HL-60/S4 treated with retinoic acid at 250 ng/mL for 4 days and 3 days (cell line): ENCODE measurements around the gene MET.

ENCODE experiments used
- in situ Hi-C: fragments of 300-500 bp; cut with MboI; formaldehyde crosslinking; loops from 2 replicates; pipeline ENCODE4 v1.7.0; 2022; ENCODE audit warnings: low sequenced_read_pairs

The MET gene

DNA sequence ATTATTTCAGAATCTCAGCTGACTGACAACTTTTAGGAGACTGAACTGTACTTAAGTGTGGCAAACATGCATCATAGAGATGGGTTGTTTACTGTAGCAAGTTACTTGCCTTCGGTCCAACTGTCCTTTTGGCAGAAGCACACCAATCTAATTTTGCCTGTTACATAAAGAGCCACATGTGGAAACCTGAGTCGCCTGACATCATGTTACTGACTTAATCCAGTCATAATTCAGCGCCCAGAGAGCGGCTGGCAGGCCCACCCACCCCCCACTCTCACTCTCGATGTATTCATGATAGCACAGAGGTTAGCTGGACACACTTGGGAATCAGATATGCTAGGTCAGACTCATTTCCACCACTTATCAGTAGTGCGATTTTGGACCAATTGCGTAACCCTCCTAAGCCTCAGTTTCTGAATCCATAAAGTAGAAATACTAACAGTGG, 133.1 kb downstream of the MET start:
- in situ Hi-C loops = loop anchor here (25.0 kb wide), 2 partner anchors 543 to 643 kb away; no protein-coding TSS in a partner anchor

GRCh38 chr7:116806046-116806944, 134.3 kb downstream of the MET start:
- in situ Hi-C loops = loop anchor here (25.0 kb wide), 2 partner anchors 544 to 644 kb away; no protein-coding TSS in a partner anchor

DNA sequence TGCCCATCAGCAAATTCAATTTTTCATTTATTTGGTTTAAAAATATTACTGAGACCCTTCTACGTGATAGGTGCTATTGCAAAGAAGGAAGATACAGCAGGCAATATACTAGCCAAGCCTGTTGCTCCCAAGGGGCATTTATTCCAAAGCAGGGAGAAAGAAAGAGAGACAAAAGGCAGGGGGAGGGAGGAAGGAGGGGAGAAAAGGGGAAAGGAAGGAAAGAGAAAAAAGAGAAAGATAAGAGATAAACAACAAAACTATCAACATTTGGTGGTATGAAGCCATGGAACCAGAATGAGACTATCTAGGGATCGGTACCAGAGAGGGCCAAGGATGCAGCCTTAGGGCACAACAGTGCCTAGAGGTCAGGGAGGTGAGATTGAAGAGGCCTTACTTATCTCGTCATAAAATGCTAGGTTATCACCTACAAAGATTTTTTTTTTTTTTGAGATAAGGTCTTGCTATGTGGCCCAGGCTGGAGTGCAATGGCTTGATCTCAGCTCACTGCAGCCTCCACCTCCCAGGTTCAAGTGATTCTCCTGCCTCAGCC, 135.1 kb downstream of the MET start:
- in situ Hi-C loops = loop anchor here (25.0 kb wide), 2 partner anchors 545 to 645 kb away; no protein-coding TSS in a partner anchor

DNA sequence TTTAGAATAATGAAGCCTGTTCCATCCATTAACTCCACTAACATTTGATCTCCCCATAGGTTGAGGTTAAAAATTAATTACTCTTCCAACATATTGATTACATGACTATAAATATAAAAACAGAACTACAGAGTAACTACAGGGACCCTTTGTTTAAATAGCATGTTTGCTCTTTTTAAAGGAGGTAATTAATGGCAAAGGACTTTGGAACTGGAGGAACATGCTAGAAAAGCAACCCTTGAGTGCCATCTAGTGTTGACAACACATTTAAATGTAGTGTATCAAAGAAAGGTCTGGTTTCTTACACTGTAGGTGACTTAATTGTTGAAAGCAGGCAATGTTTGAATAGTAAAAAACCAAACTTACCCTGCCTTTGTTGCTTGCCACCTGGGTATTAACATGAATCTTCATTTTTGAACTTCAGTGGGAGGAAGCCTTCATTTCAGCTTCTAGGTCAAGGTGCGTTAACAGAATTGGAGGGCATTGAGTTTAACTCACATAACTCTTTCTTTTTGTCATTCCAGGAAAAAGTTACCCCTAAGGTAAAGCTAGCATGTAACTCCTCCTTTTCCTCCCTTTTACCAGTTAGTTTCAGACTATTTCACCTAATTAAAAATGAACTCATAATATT, 137.8 kb downstream of the MET start:
- in situ Hi-C loops = loop anchor here (25.0 kb wide), 2 partner anchors 547 to 647 kb away; no protein-coding TSS in a partner anchor

- in situ Hi-C loops = loop anchor here (25.0 kb wide), 2 partner anchors 548 to 648 kb away; no protein-coding TSS in a partner anchor
Observed at GRCh38 chr7:116810267-116811116, 138.5 kb downstream of the MET start.

DNA sequence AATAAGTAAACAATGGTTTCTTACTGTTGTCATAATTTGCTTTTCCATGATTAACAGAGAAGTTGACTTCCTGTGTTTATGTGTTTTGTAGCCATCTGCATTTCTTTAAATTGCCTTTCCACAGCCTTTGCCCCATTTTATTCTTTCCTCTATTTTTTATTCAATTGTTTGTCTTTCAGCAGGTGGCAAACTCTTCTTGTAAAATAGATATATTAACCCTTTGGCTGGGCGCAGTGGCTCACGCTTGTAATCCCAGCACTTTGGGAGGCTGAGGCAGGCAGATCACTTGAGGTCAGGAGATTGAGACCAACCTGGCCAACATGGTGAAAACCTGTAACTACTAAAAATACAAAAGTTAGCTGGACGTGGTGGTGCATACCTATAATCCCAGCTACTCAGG, 139.8 kb downstream of the MET start:
- in situ Hi-C loops = loop anchor here (25.0 kb wide), 2 partner anchors 549 to 649 kb away; no protein-coding TSS in a partner anchor

GRCh38 chr7:116812860-116813259, 140.9 kb downstream of the MET start:
- in situ Hi-C loops = loop anchor here (25.0 kb wide), 2 partner anchors 551 to 651 kb away; no protein-coding TSS in a partner anchor

GRCh38 chr7:116813371-116813770, 141.4 kb downstream of the MET start:
- in situ Hi-C loops = loop anchor here (25.0 kb wide), 2 partner anchors 551 to 651 kb away; no protein-coding TSS in a partner anchor

DNA sequence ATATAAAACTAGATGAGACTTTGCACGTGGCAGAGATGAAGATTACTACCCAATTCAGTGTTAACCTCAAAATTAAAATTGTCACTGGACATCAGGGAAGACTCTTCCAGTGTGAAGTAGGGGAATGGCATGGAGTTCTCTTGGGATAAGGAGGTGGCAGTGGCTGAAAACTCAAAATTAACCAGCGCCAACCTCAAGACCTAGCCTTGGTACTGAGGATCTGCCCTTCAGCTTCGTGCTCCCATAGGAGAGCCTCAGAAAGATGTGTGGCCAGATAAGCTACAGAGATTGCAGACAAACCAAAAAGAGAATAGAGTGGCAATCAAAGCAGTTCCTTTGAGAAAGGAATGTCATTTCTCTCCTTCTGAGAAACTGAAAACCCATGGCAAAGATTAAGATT, 143.0 kb downstream of the MET start:
- in situ Hi-C loops = loop anchor here (25.0 kb wide), 2 partner anchors 553 to 653 kb away; no protein-coding TSS in a partner anchor

DNA sequence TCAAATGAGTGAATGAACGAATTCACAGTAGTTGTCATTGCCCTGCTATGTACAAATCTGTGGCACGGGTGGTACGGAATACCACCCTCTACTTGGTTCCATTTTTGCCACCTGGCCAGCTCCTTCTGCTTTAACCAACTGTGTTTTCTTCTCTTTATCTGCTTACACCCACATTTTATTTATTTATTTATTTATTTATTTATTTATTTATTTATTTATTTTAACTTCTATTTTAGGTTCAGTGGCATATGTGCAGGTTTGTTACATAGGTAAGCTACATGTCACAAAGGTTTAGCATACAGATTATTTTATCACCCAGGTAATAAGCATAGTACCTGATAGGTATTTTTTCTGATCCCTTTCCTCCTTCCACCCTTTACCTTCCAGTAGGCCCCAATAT, 148.2 kb downstream of the MET start:
- in situ Hi-C loops = loop anchor here (25.0 kb wide), 2 partner anchors 558 to 658 kb away; no protein-coding TSS in a partner anchor

DNA sequence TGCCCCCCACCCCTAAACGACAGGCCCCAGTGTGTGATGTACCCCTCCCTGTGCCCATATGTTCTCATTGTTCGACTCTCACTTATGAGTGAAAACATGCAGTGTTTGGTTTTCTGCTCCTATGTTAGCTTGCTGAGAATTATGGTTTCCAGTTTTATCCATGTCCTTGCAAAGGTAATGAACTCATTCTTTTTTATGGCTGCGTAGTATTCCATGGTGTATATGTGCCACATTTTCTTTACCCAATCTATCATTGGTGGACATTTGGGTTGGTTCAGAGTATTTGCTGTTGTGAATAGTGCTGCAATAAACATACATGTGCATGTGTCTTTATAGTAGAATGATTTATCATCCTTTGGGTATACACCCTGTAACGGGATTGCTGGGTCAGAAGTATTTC, 149.7 kb downstream of the MET start:
- in situ Hi-C loops = loop anchor here (25.0 kb wide), 2 partner anchors 559 to 659 kb away; no protein-coding TSS in a partner anchor

DNA sequence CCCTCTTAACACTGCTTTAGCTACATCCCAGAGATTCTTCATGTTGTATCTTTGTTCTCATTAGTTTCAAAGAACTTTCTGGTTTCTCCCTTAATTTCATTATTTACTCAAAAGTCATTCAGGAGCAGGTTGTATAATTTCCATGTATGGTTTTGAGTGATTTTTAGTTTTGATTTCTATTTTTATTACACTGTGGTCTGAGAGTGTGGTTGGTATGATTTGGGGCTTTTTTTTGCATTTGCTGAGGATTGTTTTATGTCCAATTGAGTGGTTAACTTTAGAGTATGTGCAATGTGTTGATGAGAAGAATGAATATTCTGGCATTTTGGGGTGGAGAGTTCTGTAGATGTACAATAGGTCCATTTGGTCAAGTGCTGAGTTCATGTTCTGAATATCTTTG, 152.5 kb downstream of the MET start:
- in situ Hi-C loops = loop anchor here (25.0 kb wide), 2 partner anchors 562 to 662 kb away; no protein-coding TSS in a partner anchor

- in situ Hi-C loops = no loop called here
Observed at GRCh38 chr7:116828281-116828680, 156.3 kb downstream of the MET start.

DNA sequence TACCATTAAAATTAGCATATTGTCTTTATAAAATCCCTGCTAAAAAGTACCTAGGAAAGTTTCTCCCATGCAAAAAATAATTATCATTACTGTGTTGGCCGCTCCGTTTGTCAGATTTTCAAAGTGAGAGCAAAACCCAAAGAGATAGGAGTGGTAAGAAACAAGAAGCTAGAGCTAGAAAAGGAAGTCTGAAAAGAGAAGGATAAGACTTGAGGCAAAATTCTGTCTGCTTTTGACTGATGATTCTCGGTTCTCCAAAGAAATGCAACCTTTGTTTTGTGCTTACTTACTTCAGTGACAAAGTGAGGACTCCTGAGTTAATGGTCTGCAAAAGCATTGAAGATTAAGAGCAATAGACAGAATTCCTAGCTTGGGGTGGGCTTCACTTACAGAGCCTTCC, 157.0 kb downstream of the MET start:
- in situ Hi-C loops = no loop called here

DNA sequence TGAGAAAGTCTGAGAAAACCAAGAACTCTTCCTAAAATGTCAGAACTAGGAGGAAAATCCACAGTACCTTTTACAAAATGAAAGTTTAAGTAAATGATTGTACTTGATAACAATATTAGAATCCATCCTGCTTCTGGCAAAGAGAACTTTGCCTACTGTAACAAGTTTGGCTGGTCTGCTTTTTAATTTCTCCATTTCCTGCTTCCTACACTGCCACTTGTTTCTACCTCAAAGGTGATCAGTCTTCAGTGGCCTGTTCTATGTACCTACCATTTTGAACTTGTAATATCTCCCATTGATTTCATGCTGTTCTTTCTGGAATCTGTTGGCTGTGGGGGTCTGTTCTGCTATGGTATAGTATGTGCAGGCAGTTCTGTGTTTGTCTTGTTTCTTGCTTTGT, 157.5 kb downstream of the MET start:
- in situ Hi-C loops = no loop called here

DNA sequence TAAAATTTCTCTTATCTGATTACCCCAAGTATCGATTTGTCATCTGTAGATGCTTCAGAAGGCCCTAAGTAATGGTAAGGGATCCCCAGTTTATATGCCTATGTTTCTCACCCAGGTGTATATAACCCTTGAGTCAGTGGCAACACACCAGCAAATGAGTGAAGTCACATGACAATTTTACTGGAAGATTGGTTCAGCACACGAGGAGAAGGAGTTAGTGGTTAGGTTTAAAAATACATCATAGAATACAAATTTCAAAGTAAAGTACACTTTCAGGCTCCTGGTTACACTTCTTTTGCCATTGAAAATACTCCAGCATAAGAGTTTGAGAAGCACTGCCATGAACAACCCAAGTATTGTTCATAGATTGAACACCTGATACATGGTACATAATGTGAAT, 160.7 kb downstream of the MET start:
- in situ Hi-C loops = no loop called here

DNA sequence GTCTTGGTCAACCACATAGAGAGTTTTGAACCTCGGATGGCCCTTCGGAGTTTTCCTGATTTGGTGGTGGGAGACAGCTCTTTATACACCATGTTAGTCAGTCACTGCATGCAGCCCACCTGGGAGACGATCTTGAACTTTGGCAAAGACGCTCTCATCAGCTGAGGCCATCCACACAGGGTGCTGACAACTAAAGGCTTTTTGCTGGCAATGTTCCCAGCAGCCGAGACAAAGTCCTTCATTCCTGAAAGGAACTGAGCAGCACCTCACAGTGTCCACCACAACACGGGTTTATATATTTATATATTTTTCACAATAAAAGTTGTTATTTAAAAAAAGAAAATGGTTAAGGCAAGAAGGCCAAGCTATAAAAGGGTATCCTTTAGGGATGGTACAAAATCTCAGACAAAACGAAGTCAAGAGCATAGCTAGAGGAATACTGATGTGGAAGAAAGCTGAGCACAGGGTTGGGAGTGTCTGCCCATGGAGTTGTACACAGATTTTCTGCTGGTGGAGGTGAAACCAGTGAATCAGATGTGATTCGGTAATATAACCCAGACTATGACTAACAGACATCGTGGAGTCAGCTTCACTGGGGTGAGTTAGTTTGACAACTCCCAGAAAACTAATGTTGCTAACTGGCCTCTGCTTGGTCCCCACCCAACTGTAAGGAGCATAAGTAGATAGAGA, 163.0 kb downstream of the MET start:
- in situ Hi-C loops = no loop called here

DNA sequence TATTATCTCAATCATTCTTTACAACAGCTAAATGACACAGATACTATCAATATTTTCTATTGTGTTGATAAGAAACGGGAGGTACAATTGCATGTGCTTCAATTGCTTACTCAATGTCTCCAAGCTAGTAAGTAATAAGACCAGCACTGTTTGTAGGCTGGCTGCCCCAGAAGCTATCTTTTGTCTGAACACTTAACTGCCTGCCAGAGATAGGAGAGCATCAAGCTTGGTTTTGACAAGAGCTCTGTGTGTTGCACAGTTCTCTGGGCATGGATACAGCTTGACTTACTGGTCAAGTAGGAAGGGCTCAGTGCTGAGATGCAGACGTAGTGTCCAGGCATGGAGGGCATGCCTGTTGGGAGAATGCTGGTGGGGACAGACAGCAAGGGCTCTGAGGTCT, 164.1 kb downstream of the MET start:
- in situ Hi-C loops = no loop called here

DNA sequence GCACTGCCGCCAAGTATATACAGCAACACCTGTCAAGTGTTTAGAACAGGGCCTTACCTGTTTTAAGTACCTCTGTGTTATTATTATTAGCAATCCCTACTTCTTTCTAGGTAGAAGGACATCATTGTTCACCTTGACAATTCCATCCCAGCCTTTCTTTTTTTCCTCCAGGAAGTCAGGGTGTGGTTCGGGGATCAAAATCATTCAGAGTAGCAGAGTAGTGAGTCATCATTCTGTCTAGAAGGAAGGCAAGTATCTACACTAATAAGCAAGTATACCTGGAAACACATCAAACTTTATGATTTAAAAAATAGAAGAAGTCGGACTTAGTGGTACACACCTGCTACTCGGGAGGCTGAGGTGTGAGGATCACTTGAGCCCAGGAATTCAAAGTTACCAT, 164.9 kb downstream of the MET start:
- in situ Hi-C loops = no loop called here
